Osteoblast (primary cell): ENCODE results near the gene TMPRSS9. TPM values are rescaled to one million over a fixed set of nuclear protein-coding genes. Genes with fewer than 3 reads are reported as not detected.

Source experiments
- DNase-seq: peaks from one replicate; pipeline ENCODE4 v3.0.0; 2011; ENCODE audit warnings: low spot score, mixed read lengths; ENCODE audit not compliant: insufficient read length; ENCODE audit errors: missing footprints
- H2AFZ ChIP-seq: 2 replicates; pipeline ENCODE4 v1.6.0; 2011; ENCODE audit warnings: mild to moderate bottlenecking, low read length
- H3K27ac ChIP-seq: 2 replicates; pipeline ENCODE4 v1.5.1; 2011; ENCODE audit warnings: mild to moderate bottlenecking, low read depth, low read length, moderate library complexity
- H3K27me3 ChIP-seq: 2 replicates; pipeline ENCODE4 v1.6.0; 2012; ENCODE audit warnings: mild to moderate bottlenecking, control low read depth, inconsistent platforms, low read length, moderate library complexity; ENCODE audit not compliant: insufficient read depth
- H3K36me3 ChIP-seq: 2 replicates; pipeline ENCODE4 v1.5.1; 2011; ENCODE audit warnings: mild to moderate bottlenecking, low read length, control low read depth, moderate library complexity; ENCODE audit not compliant: insufficient read depth
- H3K4me1 ChIP-seq: 2 replicates; pipeline ENCODE4 v1.5.1; 2011; ENCODE audit warnings: mild to moderate bottlenecking, low read length, control low read depth, moderate library complexity; ENCODE audit not compliant: insufficient read depth
- H3K4me2 ChIP-seq: 2 replicates; pipeline ENCODE4 v1.6.0; 2011; ENCODE audit warnings: mild to moderate bottlenecking, low read length; ENCODE audit not compliant: insufficient read depth
- H3K4me3 ChIP-seq: fragments of 200-600 bp; sonication (generic); 3 replicates; pipeline ENCODE4 v1.5.1; 2012; ENCODE audit warnings: mild to moderate bottlenecking, low read length, inconsistent platforms; ENCODE audit not compliant: insufficient read depth
- H3K79me2 ChIP-seq: 2 replicates; pipeline ENCODE4 v1.6.0; 2012; ENCODE audit warnings: mild to moderate bottlenecking, low read length, control low read depth, inconsistent platforms; ENCODE audit not compliant: insufficient read depth
- H3K9me3 ChIP-seq: 2 replicates; pipeline ENCODE4 v1.5.1; 2011; ENCODE audit warnings: low read depth, low read length, control low read depth
- H4K20me1 ChIP-seq: 2 replicates; pipeline ENCODE4 v1.6.0; 2012; ENCODE audit warnings: mild to moderate bottlenecking, low read length, control low read depth; ENCODE audit not compliant: insufficient read depth
- CTCF ChIP-seq: IDR thresholded peaks from 2 replicates; pipeline ENCODE4 v1.5.1; 2011; ENCODE audit warnings: mild to moderate bottlenecking, low read depth, low read length, moderate library complexity; ENCODE audit errors: extremely low read depth
- total RNA-seq: library from RNA; depleted of rRNA; stranded (reverse); fragments of >200 nt; gene quantifications from 2 replicates; pipeline ENCODE4 v1.2.3, GENCODE V29; 2012

TMPRSS9 gene
- total RNA-seq, 1 donor, result 1.1 TPM

- Histone ChIP-seq H3K4me1 (peaks cover 7% of the 10 kb centered on the region), H2AFZ (no peak overlapping the region), H3K9me3 (no peaks in the 10 kb centered on the region), H3K36me3 (peaks cover 4% of the 10 kb centered on the region), H3K4me3 (no peak overlapping the region), H4K20me1 (no peaks in the 10 kb centered on the region), H3K27ac (no peak overlapping the region), H3K27me3 (no peaks in the 10 kb centered on the region), H3K4me2 (no peak overlapping the region), H3K79me2 (peaks cover 1% of the 10 kb centered on the region)
- no peak for DNase-seq
- TF ChIP-seq CTCF, result no peak
Observed at GRCh38 chr19:2319551-2319950, 40.5 kb upstream of the TMPRSS9 start.

DNA sequence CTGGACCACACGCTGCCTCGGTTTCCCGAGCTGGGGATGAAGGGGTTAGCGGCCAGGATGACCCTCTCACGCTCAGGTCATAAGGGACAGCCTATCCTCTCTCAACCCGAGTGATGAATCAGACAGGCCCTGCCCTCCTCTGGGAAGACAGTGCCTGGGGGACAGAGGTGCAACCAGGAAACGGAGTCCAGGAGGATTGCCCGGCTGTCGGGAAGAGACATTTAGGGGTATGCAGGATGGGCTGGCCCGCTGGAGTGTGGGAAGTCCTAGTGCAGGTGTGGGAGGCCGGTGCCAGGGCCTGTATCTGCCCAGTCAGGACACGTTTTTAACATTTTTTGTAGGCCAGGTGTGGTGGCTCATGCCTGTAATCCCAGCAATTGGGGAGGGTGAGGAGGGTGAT, 40.0 kb upstream of the TMPRSS9 start:
- peaks cover 4% of the 10 kb centered on the region for H4K20me1 ChIP-seq
- no peak overlapping the region for H3K4me2 ChIP-seq
- DNase-seq, result no peak
- H2AFZ ChIP-seq, result no peak overlapping the region
- TF ChIP-seq CTCF, result no peak
- H3K4me1 ChIP-seq, result peaks cover 7% of the 10 kb centered on the region
- no peak overlapping the region for H3K4me3 ChIP-seq
- H3K79me2 ChIP-seq, result peaks cover 6% of the 10 kb centered on the region
- no peaks in the 10 kb centered on the region for H3K9me3 ChIP-seq
- no peaks in the 10 kb centered on the region for H3K27me3 ChIP-seq
- no peak overlapping the region for H3K27ac ChIP-seq
- peaks cover 4% of the 10 kb centered on the region for H3K36me3 ChIP-seq

DNA sequence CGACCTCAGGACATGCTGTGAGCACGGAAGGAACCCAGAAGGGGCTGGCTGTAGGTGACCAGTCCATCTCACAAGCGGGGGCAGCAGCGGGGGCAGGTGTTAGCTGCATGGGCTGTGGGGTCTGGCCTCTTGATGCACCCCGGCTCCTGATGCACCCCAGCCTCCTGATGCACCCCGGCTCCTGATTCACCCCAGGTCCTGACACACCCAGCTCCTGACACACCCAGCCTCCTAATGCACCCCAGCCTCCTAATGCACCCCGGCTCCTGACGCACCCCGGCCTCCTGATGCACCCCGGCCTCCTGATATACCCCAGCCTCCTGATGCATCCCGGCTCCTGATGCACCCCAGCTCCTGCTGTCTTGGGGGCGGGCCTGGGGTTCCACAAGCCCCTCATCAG, 39.1 kb upstream of the TMPRSS9 start:
- no peak overlapping the region for H3K4me2 ChIP-seq
- H3K27ac ChIP-seq, result no peak overlapping the region
- DNase-seq, result no peak
- no peaks in the 10 kb centered on the region for H3K27me3 ChIP-seq
- peaks cover 15% of the 10 kb centered on the region for H3K79me2 ChIP-seq
- H3K4me1 ChIP-seq, result peaks cover 7% of the 10 kb centered on the region
- H3K36me3 ChIP-seq, result peaks cover 7% of the 10 kb centered on the region
- no peak for TF ChIP-seq CTCF
- H3K9me3 ChIP-seq, result no peaks in the 10 kb centered on the region
- no peak overlapping the region for H3K4me3 ChIP-seq
- H4K20me1 ChIP-seq, result peaks cover 4% of the 10 kb centered on the region
- no peak overlapping the region for H2AFZ ChIP-seq

DNA sequence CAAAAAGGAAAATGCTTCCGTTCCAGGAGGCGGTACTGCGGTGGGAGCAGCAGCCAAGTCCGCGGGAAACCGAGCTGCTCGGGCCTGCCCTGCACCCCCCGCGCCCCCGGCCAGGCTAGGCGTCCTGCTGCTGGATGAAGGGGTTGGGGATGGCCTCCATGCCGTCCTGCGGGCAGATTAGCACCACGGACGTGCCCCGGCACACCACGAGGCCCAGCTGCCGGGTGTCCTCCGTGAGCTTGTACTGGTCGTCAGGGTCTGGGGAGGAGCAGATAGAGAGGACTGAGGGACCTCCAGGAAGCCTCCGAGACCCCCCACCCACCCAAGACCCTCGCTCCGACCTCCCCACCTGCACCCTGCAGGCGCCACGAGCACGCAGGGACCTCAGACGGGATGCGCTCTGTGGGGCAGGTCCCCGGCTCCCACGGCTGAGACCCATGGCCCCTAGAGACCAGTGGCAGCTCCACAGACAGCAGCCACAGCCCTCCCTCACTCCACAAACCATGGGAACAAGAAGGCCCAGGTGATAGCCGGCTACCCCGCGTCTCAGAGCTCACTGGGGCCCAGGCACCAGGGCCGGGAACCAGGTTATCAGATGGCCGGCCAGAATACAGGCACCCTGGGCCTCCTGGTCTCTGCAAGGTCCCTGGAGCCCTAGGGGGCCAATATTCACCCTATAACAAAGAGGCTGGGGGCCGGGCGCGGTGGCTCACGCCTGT, 38.3 kb upstream of the TMPRSS9 start:
- peaks cover 23% of the 10 kb centered on the region for H3K79me2 ChIP-seq
- H3K9me3 ChIP-seq, result no peaks in the 10 kb centered on the region
- H3K4me3 ChIP-seq, result no peak overlapping the region
- H3K4me1 ChIP-seq, result peaks cover 5% of the 10 kb centered on the region
- DNase-seq, result no peak
- H3K27me3 ChIP-seq, result no peaks in the 10 kb centered on the region
- H2AFZ ChIP-seq, result no peak overlapping the region
- no peak overlapping the region for H3K27ac ChIP-seq
- no peak overlapping the region for H3K4me2 ChIP-seq
- H3K36me3 ChIP-seq, result peaks cover 11% of the 10 kb centered on the region
- peaks cover 6% of the 10 kb centered on the region for H4K20me1 ChIP-seq
- no peak for TF ChIP-seq CTCF
